HG02840 (cell line): ENCODE results near the gene EBNA1BP2.
"Not testable (repeated sequence)": the region's sequence is repeated elsewhere in the genome, so short reads cannot be mapped to it uniquely, and the experiment has no call there.

Source experiments
- ATAC-seq: cut with Tn5 transposase; IDR thresholded peaks from one replicate; pipeline ENCODE4 v1.9.1; 2021; ENCODE audit warnings: mild to moderate bottlenecking, moderate library complexity, moderate number of reproducible peaks; ENCODE audit not compliant: unreplicated experiment, low FRiP score

Gene EBNA1BP2

DNA sequence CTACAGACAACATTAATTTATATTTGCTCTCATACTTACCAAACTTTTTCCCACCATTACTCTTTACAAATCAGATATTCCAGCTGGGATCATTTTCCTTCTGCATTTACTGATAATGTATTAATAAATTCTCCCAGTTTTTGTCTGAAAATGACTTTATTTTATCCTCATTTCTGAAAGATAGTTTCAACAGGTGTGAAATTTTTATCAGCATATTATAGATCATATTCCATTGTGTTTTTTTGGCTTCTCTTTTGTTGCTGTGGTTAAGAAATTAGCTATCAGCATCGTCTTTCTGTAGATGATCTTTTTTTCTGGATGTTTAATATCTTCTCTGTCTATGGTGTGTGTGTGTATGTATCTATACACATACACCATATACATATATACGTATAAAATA lies 2.8 kb upstream of the EBNA1BP2 start:
- no peak for ATAC-seq

DNA sequence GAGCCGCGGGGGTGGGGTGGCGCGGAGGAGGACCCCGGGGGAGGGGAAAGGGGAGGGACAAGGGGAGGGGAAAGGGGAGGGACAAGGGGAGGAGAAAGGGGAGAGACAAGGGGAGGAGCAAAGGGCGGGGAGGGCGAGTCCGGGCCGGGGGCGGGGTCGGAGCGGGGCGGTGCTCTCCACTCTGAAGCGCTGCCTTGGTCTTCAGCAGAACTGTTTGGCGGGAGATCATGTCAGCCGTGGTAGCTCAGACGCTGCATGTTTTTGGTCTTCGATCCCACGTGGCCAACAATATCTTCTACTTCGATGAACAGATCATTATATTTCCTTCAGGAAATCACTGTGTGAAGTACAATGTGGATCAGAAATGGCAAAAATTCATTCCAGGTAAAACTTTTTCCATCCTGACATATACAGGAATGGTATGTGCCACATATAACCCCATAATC lies 460 bp upstream of the EBNA1BP2 start:
- peak; percentile 36 for ATAC-seq

DNA sequence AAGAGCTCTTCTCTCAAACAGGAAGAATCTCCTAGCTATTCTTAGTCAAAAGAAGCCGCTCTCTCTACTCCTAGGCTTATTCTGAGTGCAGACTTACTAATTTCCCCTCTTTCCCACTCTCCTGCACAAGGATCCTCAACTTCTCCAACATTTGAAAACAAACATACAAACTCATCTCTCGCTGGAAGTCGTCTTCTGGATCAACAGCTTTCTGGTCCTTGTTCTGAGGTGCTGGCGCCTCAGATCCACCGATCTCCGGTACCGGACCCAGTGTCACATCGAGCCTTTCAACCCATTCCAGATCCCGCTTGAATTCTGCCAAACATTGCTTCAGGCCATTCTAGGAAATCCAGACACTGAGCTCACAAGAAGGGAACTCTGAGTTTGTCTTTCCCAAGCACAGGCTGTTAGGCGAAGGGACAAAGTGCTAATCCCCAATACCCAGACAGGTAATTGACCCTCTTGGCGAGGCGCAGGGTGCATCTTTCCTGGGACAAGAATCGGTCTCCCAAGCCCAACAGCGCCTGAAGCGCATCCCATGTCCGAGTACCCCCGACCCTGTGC lies 696 bp downstream of the EBNA1BP2 start:
- no peak for ATAC-seq

DNA sequence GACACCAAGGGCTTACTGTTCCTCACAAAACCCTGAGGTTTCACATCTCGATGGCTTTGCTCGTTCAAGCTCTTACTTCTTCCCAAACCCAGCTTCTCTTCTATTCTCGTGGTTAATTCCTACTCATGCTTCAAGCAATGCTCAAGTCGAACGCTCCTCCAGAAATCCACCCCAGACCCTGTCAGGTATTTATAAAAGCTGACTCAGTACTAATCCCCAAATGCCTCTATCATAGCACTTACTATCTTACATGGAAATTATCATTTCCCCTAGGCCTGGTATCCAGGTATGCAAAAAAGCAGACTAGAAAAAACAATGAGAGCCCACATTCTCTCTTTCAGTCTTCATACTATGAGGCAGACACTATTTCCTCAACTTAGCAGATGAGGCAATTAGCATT lies 6.3 kb downstream of the EBNA1BP2 start:
- ATAC-seq: no peak

DNA sequence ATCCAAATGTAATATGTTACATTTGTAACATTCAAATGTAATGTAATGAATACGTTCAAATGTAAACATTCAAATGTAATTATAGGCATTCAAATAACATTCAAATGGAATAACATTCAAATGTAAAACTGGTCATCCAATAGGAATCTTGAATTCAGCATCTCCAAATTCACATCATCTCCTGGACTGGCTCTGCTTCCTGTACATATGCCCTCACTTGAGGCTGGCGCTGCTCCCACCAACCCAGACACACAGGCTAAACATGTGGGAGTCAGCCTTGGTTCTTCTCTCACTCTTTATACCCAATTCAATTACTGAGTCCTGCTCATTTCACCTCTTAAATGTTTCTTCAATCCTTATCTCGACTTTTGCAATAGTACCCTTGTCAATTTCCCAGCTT lies 6.9 kb downstream of the EBNA1BP2 start:
- no peak for ATAC-seq

DNA sequence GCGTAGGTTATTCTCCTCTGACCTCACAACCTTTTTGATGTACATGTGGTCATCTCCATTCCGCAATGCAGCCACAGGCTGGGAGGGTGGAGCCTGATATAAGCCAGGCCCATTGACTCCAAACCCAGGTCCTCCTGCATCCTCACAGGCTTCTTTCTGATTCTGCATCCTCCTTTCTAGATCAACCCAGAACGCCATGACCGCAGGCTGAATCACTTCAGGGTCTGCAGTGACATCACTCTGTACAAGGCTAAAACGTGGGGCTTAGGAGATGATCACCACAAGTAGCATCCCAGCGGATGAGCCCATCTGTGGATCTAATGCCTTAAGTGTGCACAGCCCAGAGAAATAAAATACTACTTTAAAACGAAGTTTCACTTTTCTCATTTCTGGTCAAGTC lies 16.1 kb downstream of the EBNA1BP2 start:
- ATAC-seq: no peak

DNA sequence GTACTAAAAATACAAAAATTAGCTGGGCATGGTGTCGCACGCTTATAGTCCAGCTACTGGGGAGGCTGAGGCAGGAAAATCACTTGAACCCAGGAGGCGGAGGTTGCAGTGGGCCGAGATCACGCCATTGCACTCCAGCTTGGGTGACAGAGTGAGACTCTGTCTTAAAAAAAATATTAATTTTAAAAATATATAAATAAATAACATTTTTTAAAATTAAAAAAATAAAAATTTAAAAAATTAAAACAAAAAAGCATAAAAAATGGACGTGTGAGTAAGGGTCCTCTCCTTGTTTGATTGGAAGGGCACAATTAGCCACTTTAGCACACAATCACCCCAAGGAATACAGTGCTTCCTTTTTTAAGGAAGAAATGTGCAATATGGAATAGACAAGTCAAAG lies 18.6 kb downstream of the EBNA1BP2 start:
- ATAC-seq: no peak

DNA sequence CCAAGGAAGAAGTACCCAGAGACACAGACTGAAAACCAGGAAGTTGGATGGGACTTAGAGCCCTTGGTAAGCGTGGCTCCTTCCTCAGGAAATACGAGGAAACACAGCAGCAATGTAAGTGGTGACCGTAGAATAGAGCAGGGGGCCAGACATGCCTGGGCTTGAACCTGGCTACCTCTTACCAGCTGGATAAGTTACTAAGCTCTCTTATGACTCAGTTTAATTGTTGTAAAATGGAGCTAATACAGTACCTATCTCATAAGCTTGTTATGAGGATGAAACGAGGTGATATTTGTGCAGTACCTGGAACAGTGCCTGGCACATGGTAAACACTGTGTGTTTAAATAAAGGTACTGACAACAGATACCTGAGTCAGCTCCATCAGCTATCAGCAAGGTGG lies 19.2 kb downstream of the EBNA1BP2 start:
- ATAC-seq: no peak

DNA sequence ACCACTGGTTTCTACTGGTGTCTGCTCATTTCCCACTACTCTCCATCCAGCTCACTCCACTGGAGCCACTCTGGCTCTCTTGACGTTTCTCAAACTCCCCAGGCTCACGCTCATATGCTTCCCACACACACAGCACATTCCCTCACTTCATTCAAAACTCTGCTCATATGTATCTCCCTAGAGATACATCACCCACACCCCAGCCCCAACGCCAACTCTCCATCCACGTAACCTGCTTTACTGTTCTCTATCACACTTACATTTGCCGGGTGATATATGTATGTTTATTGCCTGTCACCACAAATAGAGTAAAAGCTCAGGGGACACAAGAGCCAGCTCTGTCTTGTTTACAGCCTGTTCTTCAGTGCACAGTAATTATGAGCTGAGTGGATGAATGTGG lies 22.2 kb downstream of the EBNA1BP2 start:
- ATAC-seq: no peak

DNA sequence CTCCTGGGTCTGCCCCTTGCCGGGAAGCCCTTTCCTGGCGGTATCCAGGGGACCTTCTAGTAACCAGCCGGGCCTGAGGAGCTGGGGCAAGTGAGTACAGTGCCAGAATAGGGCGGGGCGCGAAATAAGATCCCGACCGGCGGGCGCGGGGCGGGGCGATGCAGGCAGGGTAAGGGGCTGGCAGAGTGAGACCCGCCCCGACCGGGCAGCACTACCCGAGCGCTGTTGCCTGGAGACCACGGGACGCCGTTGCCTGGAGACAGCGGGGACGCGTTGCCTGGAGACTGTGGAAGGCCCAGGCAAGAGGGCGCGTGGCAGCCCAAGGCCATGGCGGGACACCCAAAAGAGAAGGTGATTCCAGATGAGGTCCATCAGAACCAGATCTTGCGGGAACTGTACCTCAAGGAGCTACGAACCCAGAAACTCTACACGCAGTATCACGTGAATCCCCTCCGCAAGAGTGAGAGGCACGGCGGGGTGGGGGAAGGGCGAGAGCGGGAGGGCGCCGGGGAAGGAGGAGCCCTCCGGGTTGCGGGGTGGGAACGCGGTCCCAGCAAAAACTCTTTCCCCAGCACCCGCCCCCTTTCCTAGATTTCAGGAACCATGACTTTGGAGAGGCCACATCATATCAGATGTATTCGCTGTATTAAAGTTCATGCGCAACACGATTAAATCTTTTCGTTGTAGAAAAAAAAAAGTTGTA lies 24.3 kb downstream of the EBNA1BP2 start:
- ATAC-seq: no peak

DNA sequence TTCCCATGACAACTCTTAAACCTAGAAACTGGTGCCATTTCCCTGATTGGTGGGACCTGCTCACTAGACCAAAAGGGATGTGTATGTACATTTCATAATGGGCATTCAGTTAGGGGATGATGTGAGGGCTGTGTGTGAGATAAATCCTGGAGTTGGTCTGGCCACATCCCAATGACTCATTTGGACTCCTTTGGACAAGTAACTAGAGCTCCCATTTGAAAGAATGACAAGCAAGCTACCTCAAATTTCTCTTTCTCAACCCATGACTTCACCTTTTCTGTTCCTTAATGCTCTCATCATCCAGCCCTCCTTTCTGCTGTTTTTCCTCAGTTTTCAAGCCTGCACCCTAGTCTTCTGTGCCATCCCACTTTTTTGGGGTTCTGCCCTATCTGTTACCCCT lies 27.9 kb downstream of the EBNA1BP2 start:
- ATAC-seq: no peak

DNA sequence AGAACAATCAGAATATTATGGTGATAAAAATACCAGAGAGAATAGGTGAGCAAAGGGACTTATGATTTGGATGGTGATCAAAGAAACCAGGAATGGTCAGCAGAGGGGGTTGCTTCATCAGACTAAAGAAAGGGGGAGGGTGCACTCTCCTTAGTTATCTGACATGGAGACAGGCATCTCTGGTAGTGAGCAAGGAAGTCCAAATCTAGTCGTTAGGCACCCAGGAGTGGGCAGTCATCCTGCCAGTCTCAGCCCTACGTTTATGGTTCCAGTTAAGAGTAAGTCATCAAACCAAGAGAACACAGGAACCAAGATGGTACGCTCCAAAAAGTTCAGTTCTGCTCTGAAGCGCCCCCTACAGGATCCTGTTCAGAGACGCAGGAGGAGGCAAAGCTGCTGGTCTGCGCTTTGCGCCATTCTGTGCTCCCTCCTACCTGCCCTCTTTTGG lies 28.6 kb downstream of the EBNA1BP2 start:
- ATAC-seq: no peak

DNA sequence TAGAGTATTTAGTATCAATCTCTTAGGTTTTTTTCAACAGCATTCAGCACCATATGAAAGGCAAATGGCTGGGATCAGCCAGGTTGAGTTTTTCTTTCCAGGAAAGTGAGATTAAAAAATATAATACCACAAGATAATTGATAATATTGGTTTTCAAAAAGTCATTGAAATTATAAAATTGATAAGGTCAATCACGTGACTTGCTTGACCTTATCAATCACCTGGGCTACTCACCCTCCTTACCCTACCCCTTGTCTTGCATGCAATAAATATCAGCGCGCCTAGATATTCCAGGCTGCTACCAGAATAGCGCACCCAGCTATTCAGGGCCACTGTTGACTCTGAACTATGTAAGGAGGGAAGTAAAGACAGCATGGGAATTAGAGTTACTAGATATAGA lies 31.5 kb downstream of the EBNA1BP2 start:
- no peak for ATAC-seq

DNA sequence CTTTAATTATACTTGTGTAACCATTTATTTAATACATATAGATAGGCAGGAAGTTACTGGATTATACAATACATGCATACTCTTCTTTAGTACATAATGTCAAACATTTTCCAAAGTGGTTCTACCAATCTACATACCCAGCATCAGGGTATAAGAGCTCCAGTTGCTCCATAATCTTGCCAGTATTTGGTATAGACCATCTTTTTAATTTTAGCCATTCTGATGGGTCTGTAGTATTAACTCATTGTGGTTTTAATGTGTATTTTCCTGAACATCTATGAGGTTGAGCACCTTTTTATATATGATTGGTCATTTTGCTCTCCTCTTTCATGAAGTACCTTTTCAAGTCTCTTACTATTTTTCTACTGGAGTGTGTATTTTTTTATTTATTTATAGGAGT lies 32.1 kb downstream of the EBNA1BP2 start:
- no peak for ATAC-seq

DNA sequence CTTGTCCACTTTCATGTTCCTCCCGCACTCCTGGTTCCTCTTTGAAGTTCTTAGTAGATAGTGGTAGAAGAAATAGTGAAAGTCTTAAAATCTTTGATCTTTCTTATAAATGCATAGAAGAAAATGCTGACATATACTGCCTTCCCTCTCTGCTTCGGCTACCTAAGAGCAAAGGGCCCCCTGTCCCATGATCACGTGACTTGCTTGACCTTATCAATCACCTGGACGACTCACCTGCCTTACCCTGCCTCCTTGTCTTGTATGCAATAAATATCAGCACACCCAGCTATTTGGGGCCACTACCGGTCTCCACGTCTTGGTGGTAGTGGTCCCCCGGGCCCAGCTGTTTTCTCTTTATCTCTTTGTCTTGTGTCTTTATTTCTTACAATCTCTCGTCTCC lies 32.8 kb downstream of the EBNA1BP2 start:
- ATAC-seq: not testable (repeated sequence)

DNA sequence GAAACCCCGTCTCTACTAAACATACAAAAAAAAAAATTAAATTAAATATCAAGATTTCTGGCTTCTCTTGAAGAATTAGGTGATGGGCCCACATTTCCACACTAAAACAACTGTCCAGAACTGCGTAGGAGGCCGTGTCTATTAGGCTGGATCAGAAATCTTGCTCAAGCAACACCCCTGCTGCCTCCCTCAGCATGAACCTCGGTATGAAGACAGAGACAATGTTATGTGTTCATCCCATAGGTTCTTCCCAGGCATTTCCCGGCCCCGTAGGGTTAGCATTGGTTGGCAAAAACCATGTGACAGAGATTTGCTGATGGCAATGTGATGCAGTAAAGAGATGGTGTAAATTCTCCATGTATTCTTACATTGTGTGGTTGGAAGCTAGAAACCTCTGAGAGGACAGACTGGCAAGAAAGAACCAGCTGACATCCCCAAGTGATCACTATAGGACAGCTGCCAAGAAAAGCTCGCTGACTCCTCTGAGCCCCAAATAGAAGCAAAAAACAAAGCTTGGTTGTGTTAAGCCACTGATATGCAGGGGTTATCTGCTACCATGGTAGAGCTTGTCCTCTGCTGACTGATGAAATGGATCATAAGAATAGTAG lies 34.5 kb downstream of the EBNA1BP2 start:
- no peak for ATAC-seq

DNA sequence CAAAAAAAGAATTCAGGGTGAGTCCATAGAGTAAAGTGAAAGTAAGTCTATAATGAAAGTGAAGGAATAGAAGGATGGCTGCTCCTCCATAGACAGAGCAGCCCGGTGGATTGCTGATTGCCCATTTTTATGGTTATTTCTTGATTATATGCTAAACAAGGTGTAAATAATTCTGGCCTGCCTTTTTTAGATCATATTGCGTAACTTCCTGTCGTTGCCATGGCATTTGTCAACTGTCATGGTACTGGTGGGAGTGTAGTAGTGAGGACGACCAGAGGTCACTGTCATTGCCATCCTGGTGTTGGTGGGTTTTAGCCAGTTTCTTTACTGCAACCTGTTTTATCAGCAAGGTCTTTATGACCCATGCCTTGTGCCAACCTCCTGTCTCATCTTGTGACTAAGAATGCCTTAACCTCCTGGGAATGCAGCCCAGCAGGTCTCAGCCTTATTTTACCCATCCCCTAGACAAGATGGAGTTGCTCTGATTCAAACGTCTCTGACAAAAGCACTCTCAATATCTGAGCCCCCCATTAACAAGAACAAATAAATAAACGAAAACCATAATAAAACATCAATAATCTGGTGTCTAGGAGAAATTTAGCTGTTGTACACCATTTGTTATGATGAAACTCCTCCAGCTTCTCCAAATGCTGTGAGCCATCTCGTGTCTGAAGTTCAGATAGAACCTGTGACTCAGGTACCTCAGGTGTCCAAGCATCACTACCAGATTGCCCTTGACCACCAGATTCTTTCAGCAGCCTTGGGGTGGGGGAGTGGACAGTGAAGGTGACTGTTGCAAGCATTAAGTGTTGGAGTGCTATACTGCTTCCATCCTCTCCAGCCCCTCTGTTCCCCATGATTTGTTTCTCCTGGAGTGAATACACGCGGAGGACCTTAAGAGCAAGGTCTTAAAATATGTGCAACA lies 36.0 kb downstream of the EBNA1BP2 start:
- no peak for ATAC-seq

DNA sequence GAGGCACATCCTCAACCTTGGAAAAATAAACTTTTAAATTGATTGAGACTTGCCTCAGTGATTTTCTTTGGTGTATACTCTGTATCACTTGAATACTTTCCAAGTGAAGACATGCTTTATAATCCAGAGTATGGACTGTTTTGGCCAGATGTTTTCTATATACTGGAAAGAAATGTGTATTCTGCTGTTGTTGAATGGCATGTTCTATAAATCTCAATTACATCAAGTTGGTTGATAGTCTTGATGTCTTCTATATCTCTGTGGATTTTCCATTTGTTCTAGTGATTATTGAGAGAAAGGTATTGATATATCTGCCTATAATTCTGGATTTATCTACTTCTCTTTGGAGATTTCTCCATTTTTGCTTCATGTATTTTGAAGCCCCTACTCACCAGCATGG lies 37.5 kb downstream of the EBNA1BP2 start:
- ATAC-seq: no peak

DNA sequence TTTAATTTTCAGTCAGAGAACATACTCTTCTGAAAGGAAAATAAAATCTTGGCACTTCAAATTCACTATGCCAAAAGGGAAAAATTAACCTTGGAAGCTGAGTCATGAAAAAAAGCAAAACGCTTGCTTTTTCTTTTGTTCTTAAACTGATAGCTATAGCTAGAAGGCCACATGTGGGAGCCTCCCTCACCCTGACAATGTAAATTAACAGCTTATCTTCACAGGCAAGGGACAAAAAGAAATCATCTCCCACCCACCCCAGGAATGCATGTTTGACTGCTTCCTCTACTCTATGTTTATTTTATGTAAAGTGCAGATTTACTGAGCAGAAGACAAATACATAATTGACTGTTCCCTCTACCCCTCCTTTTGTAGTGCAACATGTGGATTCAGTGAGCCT lies 38.0 kb downstream of the EBNA1BP2 start:
- ATAC-seq: no peak

DNA sequence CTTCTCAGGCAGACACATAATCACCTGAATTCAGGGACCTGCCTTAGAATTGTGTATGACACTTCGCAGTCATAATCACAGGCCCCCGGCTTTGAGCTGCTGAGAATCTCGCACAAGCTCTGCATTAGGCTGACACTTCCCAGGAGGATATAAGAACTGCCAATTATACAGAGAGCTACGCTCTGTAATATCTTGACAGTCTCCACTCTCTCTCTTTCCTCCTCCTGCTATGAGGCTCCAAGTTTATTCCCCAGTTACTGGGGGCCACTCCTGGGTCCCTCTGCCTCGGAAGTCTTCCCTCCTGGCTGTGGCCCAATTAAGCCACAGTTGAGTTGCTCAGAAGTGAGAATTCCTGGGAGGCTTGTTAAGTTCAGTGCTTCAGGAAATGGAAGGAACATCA lies 42.7 kb downstream of the EBNA1BP2 start:
- ATAC-seq: no peak

DNA sequence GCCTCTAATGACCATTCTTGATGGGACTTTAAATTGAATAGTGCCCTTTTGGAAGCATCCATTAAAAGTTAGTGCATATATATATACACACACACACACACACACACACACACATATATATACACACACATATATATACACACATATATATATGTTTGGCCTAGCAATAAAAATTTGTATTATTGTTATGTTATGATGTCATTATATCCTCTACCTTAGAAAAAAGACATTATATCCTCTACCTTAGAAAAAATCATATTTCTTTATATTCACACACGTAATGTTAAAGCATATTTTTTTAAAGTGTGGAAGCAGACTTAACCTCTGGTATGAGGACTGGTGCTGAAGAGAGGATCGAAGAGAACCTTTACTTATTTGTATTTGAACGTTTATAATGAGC lies 43.3 kb downstream of the EBNA1BP2 start:
- no peak for ATAC-seq
